HL-60/S4 (cell line): ENCODE data around the gene RDH13.
"Not testable (repeated sequence)": the region's sequence is repeated elsewhere in the genome, so short reads cannot be mapped to it uniquely, and the experiment has no call there.

Experiments used
- in situ Hi-C: fragments of 300-500 bp; cut with MboI; formaldehyde crosslinking; loops from 2 replicates; pipeline ENCODE4 v1.14.3; 2022; ENCODE audit warnings: low sequenced_read_pairs

RDH13 gene

GRCh38 chr19:55062735-55063491 lies at the start of gene RDH13:
Gene RDH13, minus strand, starts transcription at chr19:55063148. Its CDS starts 116 bp downstream, at chr19:55063032.
- in situ Hi-C loops, result no loop called here

DNA sequence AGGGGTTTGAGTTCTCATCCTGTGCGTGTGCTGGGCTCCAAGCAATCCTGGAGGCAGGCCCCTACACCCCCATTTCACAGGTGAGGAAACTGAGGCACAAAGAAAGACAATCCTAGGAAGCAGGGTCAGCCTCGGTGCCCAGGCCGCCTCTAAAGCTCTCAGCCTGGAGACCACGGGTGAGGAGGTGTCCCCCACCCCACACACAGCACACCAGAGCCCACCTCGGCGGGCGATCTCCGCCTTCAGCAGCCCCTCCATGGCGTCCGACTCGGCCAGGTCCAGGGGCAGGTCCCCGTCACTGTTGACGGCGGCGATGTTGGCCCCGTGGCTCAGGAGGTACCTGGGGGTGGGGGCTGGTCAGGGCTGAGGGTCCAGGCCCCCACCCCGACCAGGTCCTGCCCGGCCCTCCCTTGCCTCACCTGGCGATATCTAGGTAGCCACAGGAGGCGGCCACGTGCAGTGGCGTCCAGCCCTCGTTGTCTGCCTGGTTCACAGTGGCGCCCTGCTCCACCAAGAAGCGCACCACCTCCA lies 49.4 kb upstream of the RDH13 start:
- in situ Hi-C loops, result no loop called here

GRCh38 chr19:55111238-55111831 lies 48.4 kb upstream of the RDH13 start:
- in situ Hi-C loops, result no loop called here

DNA sequence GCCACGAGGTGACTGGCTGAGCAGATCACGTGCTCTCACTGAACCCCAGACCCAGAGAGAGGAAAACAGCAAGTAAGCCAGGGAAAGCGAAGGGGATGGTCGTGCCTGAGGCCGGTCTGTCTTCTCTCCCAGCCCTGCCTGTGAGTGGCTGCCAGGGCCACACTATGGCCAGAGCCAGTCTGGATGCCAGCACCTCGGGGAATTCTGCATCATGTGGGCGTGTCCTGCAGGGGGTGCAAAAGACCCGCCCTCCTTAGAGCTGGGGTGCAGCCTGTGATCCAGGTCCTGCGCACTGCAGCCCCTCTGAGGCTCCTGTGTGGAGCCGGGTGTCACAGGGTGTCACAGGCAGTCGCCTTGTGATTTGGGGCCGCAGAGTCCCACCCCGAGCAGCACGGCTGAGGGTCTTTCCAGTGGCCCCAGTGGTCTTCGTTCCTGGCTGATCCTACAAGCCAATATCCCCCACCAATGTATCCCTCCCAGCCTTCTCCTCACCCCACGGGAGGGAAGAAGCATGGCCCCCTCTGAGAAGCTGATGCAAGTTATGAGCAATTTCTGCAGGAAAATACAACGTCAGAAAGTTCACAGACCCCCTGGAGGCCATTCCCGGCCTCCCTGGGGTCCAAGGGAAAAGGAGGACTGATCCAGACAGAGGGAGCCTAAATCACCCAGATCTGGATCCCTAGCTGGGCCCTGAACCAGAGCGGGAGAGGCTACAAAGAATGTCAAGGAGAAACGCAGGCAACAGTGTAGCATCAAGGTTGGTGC lies 46.8 kb upstream of the RDH13 start:
- in situ Hi-C loops, result no loop called here

- in situ Hi-C loops, result not testable (repeated sequence)
Measured at GRCh38 chr19:55107252-55107651, 44.3 kb upstream of the RDH13 start.

DNA sequence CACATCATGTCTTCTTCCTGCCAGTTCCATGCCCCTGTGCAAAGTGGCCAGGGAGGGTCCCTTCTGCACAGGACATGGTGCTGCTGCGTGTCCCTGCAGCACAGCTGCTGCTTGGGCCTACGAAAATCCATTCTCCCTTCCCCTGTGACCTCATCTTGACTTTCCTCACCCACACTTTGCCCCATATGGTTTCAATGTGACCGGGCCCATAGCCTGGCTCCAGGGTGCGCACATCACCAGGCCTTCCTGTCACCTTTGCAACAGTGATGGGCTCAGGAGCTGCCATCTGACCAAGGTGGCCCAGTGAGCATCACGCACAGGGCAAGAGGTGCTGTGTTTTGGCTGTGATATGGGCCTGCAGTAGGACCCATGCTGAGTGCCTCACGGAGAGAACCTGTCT lies 43.6 kb upstream of the RDH13 start:
- in situ Hi-C loops, result no loop called here

DNA sequence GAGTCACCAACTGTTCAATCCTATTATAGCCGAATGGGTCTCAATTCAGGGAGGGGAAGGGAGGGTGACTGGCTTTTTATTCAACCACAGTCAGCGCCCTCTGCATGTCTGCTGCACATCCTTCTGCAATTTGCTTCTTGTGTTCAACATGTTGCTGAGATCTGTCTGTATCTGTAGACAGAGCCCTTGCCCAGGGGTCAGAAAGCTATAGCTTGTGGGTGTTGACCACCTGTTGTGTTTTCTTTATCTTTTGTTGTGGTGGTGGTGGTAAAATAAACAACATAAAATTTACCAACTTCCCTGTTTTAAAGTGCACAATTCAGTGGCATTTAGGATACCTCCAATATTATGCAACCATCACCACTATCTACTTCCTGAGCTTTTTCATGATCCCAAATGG lies 42.3 kb upstream of the RDH13 start:
- in situ Hi-C loops, result no loop called here

- in situ Hi-C loops, result no loop called here
Measured at GRCh38 chr19:55103190-55103589, 40.2 kb upstream of the RDH13 start.

DNA sequence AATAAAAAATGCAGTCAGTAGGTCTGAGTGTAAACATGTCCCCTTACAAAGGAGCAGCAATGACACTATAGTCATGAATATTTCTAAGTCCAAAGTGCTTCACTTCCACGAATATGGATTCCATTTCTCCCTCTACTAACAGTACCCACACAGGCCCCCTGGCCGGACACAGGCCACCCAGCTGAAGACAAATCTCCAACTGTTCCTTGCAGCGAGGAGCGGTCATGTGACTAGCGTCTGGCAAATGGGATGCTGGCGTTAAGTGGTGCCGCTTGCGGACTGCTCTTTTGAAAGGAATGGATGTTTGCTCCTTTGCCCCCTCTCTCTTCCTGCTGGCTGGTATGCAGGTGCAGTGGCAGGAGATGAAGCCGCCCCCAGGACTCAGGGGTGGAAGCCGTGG lies 38.3 kb upstream of the RDH13 start:
- in situ Hi-C loops, result no loop called here

DNA sequence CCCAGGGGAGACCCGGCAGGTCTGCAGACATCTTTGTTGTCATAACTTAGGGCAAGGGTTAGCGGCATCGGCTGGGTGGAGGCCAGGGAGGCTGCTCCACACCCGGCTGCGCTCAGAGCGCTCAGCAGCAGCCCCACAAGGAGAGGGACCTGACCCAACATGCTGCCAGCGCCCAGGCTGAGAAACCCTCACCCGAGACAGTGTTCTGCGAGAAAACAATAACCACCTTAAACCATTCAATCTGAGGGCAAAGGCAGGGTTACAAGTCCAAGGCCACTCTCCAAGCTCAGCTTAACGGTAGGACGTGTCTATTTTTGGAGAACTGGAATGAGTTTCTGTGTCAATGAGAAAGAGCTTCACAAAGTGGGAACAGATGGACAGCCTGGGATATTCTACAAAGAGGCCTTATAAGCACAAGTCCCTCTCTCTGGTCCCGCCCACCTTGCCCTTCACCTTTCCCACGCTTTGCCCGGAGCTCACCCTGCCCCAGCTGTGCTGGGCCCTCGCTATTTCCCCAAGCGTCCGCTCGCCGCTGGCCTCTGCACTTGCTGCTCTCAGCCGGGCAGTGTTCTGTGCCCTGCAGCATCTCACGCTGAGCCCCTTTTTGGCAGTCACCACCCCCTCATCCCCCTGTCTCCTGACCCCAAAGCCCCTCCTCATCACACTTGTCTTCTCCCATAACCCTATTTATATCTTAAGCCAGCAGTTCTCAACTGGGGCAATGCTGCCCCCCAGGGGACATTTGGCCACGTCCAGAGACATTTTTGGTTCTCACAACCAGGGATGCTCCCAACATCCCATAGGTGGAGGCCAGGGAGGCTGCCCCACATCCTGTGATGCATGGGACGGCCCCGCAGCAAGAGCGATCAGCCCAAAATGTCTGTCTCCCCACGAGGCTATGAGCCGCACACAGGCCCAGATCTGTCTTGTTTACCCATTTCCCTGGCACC lies 36.9 kb upstream of the RDH13 start:
- in situ Hi-C loops, result no loop called here

- in situ Hi-C loops, result no loop called here
Measured at GRCh38 chr19:55098716-55099556, 36.0 kb upstream of the RDH13 start.

GRCh38 chr19:55097864-55098715 lies 35.1 kb upstream of the RDH13 start:
- in situ Hi-C loops, result no loop called here

- in situ Hi-C loops, result no loop called here
Measured at GRCh38 chr19:55096061-55096701, 33.2 kb upstream of the RDH13 start.

- in situ Hi-C loops, result no loop called here
Measured at GRCh38 chr19:55095260-55096060, 32.5 kb upstream of the RDH13 start.

DNA sequence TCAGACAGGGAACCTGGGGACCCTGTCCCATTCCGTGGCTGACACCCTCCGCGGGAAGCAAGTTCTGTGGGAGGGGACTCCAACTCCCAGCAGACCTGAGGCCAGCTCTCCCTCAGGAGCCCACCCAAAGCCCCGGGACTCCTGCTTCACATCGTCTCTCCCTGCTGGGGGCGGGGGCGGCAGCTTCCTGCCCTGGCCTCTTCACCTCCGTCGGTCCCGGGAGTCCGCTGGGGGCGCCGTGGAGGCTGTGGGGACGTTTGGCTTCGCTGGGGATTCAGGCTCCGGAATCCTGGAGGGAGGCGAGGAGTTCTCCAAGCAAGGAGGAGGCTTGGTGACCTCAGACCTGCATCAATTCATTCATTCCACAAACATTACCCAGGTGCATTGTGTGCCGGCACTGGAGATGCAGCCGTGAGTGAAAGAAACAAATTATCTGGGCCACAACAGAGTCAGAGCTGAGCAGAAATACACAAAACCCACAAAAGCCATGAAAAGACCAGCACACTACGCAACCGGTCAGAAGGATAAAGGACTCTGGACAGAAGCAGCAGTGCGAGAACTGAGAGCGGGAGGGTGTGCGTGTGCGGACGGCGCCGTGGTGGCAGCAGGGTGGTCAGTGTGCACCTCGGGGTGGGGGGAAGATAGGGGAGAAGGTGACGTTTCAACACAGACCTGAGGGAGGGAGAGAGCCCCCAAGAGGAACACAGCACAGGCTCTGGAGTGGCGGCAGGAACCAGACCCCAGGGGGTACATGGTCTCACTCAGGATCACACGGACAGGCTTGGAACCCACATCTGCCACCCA lies 31.7 kb upstream of the RDH13 start:
- in situ Hi-C loops, result no loop called here

- in situ Hi-C loops, result no loop called here
Measured at GRCh38 chr19:55092423-55093318, 29.7 kb upstream of the RDH13 start.
